Endodermal cell (in vitro differentiated cells): ENCODE data around the gene RBMS3. TPM values are rescaled to one million over a fixed set of nuclear protein-coding genes. Genes with fewer than 3 reads are reported as not detected.
"Not testable (repeated sequence)": the region's sequence is repeated elsewhere in the genome, so short reads cannot be mapped to it uniquely, and the experiment has no call there.

Experiments
- DNase-seq: peaks from one replicate; pipeline ENCODE4 v3.0.0-alpha.2; 2017
- H3K27ac ChIP-seq: 2 replicates; pipeline ENCODE4 v1.5.1; 2013; ENCODE audit warnings: mild to moderate bottlenecking, low read depth, low read length, moderate library complexity
- H3K27me3 ChIP-seq: 2 replicates; pipeline ENCODE4 v1.6.1; 2013; ENCODE audit warnings: mild to moderate bottlenecking, low read length, moderate library complexity; ENCODE audit not compliant: insufficient read depth, control insufficient read depth, poor library complexity, severe bottlenecking
- H3K36me3 ChIP-seq: 2 replicates; pipeline ENCODE4 v1.7.0; 2013; ENCODE audit warnings: mild to moderate bottlenecking, low read length, moderate library complexity; ENCODE audit not compliant: control insufficient read depth, insufficient read depth
- H3K4me1 ChIP-seq: one replicate; pipeline ENCODE4 v1.7.0; 2013; ENCODE audit warnings: low read length; ENCODE audit not compliant: control insufficient read depth, insufficient read depth
- H3K4me3 ChIP-seq: 2 replicates; pipeline ENCODE4 v1.5.1; 2013; ENCODE audit warnings: mild to moderate bottlenecking, low read length, moderate library complexity
- H3K9ac ChIP-seq: 2 replicates; pipeline ENCODE4 v1.6.1; 2013; ENCODE audit warnings: mild to moderate bottlenecking, low read length, moderate library complexity; ENCODE audit not compliant: poor library complexity, severe bottlenecking; ENCODE audit errors: extremely low read depth
- H3K9me3 ChIP-seq: 2 replicates; pipeline ENCODE4 v1.6.1; 2013; ENCODE audit warnings: mild to moderate bottlenecking, low read length, moderate library complexity; ENCODE audit not compliant: control insufficient read depth
- H3K27ac Mint-ChIP-seq: 2 replicates; pipeline ENCODE4 v1.8.0; 2020; ENCODE audit warnings: mixed read lengths
- H3K27me3 Mint-ChIP-seq: 2 replicates; pipeline ENCODE4 v1.8.0; 2021; ENCODE audit warnings: mild to moderate bottlenecking, mixed read lengths; ENCODE audit not compliant: insufficient read depth
- H3K36me3 Mint-ChIP-seq: 2 replicates; pipeline ENCODE4 v1.8.0; 2020; ENCODE audit warnings: low read depth, mixed read lengths
- H3K4me1 Mint-ChIP-seq: 2 replicates; pipeline ENCODE4 v1.8.0; 2020; ENCODE audit warnings: mixed read lengths
- H3K4me3 Mint-ChIP-seq: 2 replicates; pipeline ENCODE4 v1.8.0; 2020; ENCODE audit warnings: mild to moderate bottlenecking, moderate library complexity, mixed read lengths
- H3K9me3 Mint-ChIP-seq: 2 replicates; pipeline ENCODE4 v1.8.0; 2020; ENCODE audit warnings: mild to moderate bottlenecking, mixed read lengths
- WGBS, 2 experiments: methylation state at CpG; one replicate each; pipeline versions ENCODE4 v1.1.5 to v1.1.7; 2013; ENCODE audit warnings: missing lambda C conversion rate in 2 of 2, mixed read lengths in 1 of 2; ENCODE audit not compliant: insufficient coverage in 1 of 2, insufficient read length in 1 of 2; 5-methylcytosine and 5-hydroxymethylcytosine counted together
- long read RNA-seq, 4 experiments: library from polyadenylated mRNA in 2 of 4; library from RNA in 1 of 4; library from capped mRNA in 1 of 4; stranded (forward) in 3 of 4; unstranded in 1 of 4; transcript quantifications; one replicate each; pipeline ENCODE4 v2.0.0, GENCODE V29; 2020 to 2021; ENCODE audit warnings: inconsistent platforms in 1 of 4
- polyA plus RNA-seq, 2 experiments: library from polyadenylated mRNA; stranded (reverse); fragments of 50-300 nt; gene quantifications; one replicate each; pipeline ENCODE4 v1.2.3, GENCODE V29; 2013
- total RNA-seq, 2 donors: library from RNA; stranded (reverse); fragmentation: NEBNext Ultra II Directional in 1 of 2; extraction: Animal tissue kit (Norgen Biotek cat#: 25700) in 1 of 2; gene quantifications; 2 replicates in 1 of 2; 3 replicates in 1 of 2; pipeline ENCODE4 v1.2.1, GENCODE V29; 2021
- TF ChIP-seq, protein P1 (sequence below): fragments of 200-600 bp; sonication (generic); conservative IDR thresholded peaks from 2 replicates; pipeline ENCODE4 v1.5.0; 2021; ENCODE audit warnings: antibody characterized with exemption, mild to moderate bottlenecking

Gene RBMS3
- 1 to 10 TPM; 2.0 to 7.3 TPM for total RNA-seq
- 8.8 TPM for polyA plus RNA-seq (2013, experiment 1 of 2)
- 7.5 TPM for polyA plus RNA-seq (2013, experiment 2 of 2)
- long read RNA-seq, experiment 1, result 0 reads
- long read RNA-seq, experiment 2, partial matches to known transcripts, result 3 of 5 reads
- long read RNA-seq, experiment 2, other reads (novel, unspliced or antisense), result 2 of 5 reads
- long read RNA-seq, experiment 3, full-length matches to known transcripts, result 6 of 18 reads
- long read RNA-seq, experiment 3, partial matches to known transcripts, result 3 of 18 reads
- long read RNA-seq, experiment 3, other reads (novel, unspliced or antisense), result 9 of 18 reads
- long read RNA-seq, experiment 4, partial matches to known transcripts, result 1 of 1 reads
- long read RNA-seq, experiment 4, other reads (novel, unspliced or antisense), result 0 of 1 reads

GRCh38 chr3:29280404-29281093, at the start of gene RBMS3:
RBMS3 (plus strand) TSS chr3:29281071.
- Histone ChIP-seq H3K4me3 (peak within 1 kb of the TSS; percentile 72), H3K9ac (peak within 1 kb of the TSS; percentile 35), H3K36me3 (no peaks in the 10 kb centered on the region), H3K4me1 (peaks cover 3% of the 10 kb centered on the region), H3K27ac (peak within 1 kb of the TSS; percentile 80), H3K9me3 (no peaks in the 10 kb centered on the region), H3K27me3 (no peaks in the 10 kb centered on the region)
- Mint-ChIP-seq H3K4me3 (peak within 1 kb of the TSS; percentile 65), H3K4me1 (peaks cover 30% of the 10 kb centered on the region), H3K9me3 (no peaks in the 10 kb centered on the region), H3K36me3 (no peaks in the 10 kb centered on the region), H3K27ac (peak within 1 kb of the TSS; percentile 77), H3K27me3 (peaks cover 3% of the 10 kb centered on the region)
- peak; percentile 86 for DNase-seq
- WGBS, 2 experiments, result 10 to 13% methylated on average over 6 to 16 of the region's 16 CpGs
- TF ChIP-seq, protein P1, sequence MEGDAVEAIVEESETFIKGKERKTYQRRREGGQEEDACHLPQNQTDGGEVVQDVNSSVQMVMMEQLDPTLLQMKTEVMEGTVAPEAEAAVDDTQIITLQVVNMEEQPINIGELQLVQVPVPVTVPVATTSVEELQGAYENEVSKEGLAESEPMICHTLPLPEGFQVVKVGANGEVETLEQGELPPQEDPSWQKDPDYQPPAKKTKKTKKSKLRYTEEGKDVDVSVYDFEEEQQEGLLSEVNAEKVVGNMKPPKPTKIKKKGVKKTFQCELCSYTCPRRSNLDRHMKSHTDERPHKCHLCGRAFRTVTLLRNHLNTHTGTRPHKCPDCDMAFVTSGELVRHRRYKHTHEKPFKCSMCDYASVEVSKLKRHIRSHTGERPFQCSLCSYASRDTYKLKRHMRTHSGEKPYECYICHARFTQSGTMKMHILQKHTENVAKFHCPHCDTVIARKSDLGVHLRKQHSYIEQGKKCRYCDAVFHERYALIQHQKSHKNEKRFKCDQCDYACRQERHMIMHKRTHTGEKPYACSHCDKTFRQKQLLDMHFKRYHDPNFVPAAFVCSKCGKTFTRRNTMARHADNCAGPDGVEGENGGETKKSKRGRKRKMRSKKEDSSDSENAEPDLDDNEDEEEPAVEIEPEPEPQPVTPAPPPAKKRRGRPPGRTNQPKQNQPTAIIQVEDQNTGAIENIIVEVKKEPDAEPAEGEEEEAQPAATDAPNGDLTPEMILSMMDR, result peak; percentile 64

DNA sequence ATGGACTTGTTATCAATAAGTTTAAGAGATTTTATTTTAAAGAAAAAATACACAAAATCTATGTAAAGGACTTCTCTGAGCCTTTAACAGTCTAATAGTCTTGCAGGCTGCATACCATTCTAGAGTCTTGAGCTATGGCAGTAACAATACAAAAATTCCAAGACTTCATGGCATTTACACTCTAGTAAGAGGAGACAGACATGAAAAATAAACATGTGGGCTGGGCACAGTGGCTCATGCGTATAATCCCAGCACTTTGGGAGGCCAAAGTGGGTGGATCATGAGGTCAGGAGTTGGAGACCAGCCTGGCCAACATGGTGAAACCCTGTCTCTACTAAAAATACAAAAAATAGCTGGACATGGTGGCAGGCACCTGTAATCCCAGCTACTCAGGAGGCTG, 47.7 kb upstream of the RBMS3 start:
- not testable (repeated sequence) for H3K27me3 Mint-ChIP-seq, H3K36me3 Mint-ChIP-seq

GRCh38 chr3:29236146-29236840, 44.6 kb upstream of the RBMS3 start:
- 91 to 100% methylated on average over 2 to 3 of the region's 3 CpGs for WGBS, 2 experiments

More for the DNA sequence above, 47.7 kb upstream of the RBMS3 start:
- H3K9me3 Mint-ChIP-seq, H3K4me1 Mint-ChIP-seq, DNase-seq, H3K4me3 Mint-ChIP-seq, H3K27me3 ChIP-seq, H3K36me3 ChIP-seq, H3K4me1 ChIP-seq, H3K9me3 ChIP-seq, H3K4me3 ChIP-seq, H3K27ac Mint-ChIP-seq, H3K9ac ChIP-seq, H3K27ac ChIP-seq: not testable (repeated sequence)
- 0% methylated on average over 1 of the region's 1 CpG; no CpG with 5 or more reads in 1 of the 2 experiments for WGBS, 2 experiments

More at GRCh38 chr3:29236146-29236840, 44.6 kb upstream of the RBMS3 start:
- H3K4me3 ChIP-seq, result no peak overlapping the region
- Mint-ChIP-seq H3K4me1 (peaks cover 4% of the 10 kb centered on the region), H3K27me3 (no peaks in the 10 kb centered on the region), H3K36me3 (peaks cover under 1% of the 10 kb centered on the region), H3K27ac (no peak overlapping the region), H3K9me3 (peaks cover under 1% of the 10 kb centered on the region), H3K4me3 (no peak overlapping the region)
- no peaks in the 10 kb centered on the region for H3K36me3 ChIP-seq
- no peak for DNase-seq
- TF ChIP-seq, protein P1, result no peak
- no peak overlapping the region for H3K27ac ChIP-seq
- H3K9me3 ChIP-seq, result no peaks in the 10 kb centered on the region
- no peaks in the 10 kb centered on the region for H3K4me1 ChIP-seq
- no peaks in the 10 kb centered on the region for H3K27me3 ChIP-seq
- H3K9ac ChIP-seq, result no peak overlapping the region
